ENCODE data around the gene SLC45A3.

- TF ChIP-seq CTCF (optimal IDR thresholded peaks at IDR 0.05 in 1 of 3, IDR thresholded peaks at IDR 0.05 in 1 of 3, conservative IDR thresholded peaks at IDR 0.05 in 1 of 3; ENCODE audit: extremely low read depth in 1 of 3, insufficient read depth in 2 of 3, low read length in 3 of 3) (no peak), EZH2 (IDR thresholded peaks at IDR 0.05; ENCODE audit: low read length) (no peak)
Observed at GRCh38 chr1:205715628-205716027, 35.3 kb upstream of the SLC45A3 start.

Measured in keratinocyte (primary cell).